Neural progenitor cell (in vitro differentiated cells): ENCODE measurements around the gene ZNF862.

ENCODE experiments used
- EZH2 ChIP-seq: fragments of 200-600 bp; sonication (generic); IDR thresholded peaks from 2 replicates; pipeline ENCODE4 v1.6.1; 2017; ENCODE audit warnings: antibody characterized with exemption, mild to moderate bottlenecking, moderate library complexity
- TF ChIP-seq, protein P1 (sequence below): fragments of 200-600 bp; sonication (generic); IDR thresholded peaks from 2 replicates; pipeline ENCODE4 v1.5.1; 2017; ENCODE audit warnings: antibody characterized with exemption, mild to moderate bottlenecking

DNA sequence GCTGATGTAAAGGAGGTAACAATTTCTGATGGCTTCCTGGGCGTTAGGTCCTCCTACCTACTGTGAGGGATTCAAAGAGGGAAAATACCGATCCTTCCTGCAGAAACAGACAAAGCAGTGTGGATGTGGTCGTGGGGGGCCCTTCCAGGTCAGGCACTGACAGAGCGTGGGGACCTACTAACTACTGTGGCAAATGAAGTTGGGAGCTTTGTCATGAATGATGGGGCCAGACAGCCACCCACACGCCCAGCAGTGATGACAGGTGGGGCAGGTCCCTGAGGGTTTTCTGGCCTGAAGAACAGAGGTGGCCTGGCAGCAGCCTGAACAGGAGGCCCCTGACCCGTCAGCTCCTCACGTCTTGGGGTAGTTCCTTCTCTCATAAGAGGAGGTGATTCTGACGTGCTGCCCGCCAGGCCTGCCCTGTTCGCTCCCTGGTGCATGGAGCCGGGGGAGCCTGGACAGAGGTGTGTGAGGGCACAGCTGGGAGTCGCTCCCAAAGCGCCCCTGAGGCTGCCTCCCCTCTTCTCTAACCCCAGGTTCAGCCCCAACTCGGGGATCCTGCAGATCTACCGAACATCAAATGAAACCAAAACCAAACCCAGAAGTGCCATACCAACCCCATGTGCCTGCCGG, 39.8 kb downstream of the ZNF862 start:
- TF ChIP-seq, protein P1, sequence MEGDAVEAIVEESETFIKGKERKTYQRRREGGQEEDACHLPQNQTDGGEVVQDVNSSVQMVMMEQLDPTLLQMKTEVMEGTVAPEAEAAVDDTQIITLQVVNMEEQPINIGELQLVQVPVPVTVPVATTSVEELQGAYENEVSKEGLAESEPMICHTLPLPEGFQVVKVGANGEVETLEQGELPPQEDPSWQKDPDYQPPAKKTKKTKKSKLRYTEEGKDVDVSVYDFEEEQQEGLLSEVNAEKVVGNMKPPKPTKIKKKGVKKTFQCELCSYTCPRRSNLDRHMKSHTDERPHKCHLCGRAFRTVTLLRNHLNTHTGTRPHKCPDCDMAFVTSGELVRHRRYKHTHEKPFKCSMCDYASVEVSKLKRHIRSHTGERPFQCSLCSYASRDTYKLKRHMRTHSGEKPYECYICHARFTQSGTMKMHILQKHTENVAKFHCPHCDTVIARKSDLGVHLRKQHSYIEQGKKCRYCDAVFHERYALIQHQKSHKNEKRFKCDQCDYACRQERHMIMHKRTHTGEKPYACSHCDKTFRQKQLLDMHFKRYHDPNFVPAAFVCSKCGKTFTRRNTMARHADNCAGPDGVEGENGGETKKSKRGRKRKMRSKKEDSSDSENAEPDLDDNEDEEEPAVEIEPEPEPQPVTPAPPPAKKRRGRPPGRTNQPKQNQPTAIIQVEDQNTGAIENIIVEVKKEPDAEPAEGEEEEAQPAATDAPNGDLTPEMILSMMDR: no peak
- TF ChIP-seq EZH2: no peak
